A673 (cell line): ENCODE data around the gene AFAP1. TPM values are rescaled to one million over a fixed set of nuclear protein-coding genes. Genes with fewer than 3 reads are reported as not detected.

Experiments used
- BruUV-seq: library from RNA; stranded (reverse); fragments of 400-500 nt; replicated peaks from 2 replicates; lab custom pipeline; 2021; lab: Mats Ljungman, UMichigan
- CTCF ChIA-PET: fragments of 300-600 bp; sonication (Branson Sonifier 250); formaldehyde crosslinking; loops from one replicate; lab custom pipeline; 2022; ENCODE audit warnings: antibody characterized with exemption; lab: Charles Lee
- POLR2A ChIA-PET: fragments of 300-600 bp; sonication (Branson Sonifier 250); formaldehyde crosslinking; loops from one replicate; lab custom pipeline; 2022; ENCODE audit warnings: antibody characterized with exemption; ENCODE audit not compliant: low non-redundant PET; lab: Charles Lee
- DNase-seq: peaks from one replicate; pipeline ENCODE4 v3.0.0-alpha.2; 2015; ENCODE audit warnings: low spot score
- H3K27ac ChIP-seq: fragments of 200-600 bp; sonication (generic); 2 replicates; pipeline ENCODE4 v1.5.1; 2016; ENCODE audit warnings: mixed run types, low read depth, mild to moderate bottlenecking, mixed read lengths, antibody characterized with exemption, low read length; ENCODE audit not compliant: poor library complexity, severe bottlenecking
- H3K27me3 ChIP-seq: fragments of 200-600 bp; sonication (generic); replicated peaks from 2 replicates; pipeline ENCODE4 v1.6.1; 2017; ENCODE audit warnings: mixed run types, low read depth, mild to moderate bottlenecking, mixed read lengths, antibody characterized with exemption, low read length; ENCODE audit not compliant: insufficient read depth, poor library complexity
- H3K36me3 ChIP-seq: fragments of 200-600 bp; sonication (generic); 2 replicates; pipeline ENCODE4 v1.6.1; 2016; ENCODE audit warnings: mixed run types, mild to moderate bottlenecking, mixed read lengths, antibody characterized with exemption, low read length; ENCODE audit not compliant: insufficient read depth, poor library complexity, severe bottlenecking
- H3K4me1 ChIP-seq: fragments of 200-600 bp; sonication (generic); 2 replicates; pipeline ENCODE4 v1.6.1; 2017; ENCODE audit warnings: mixed run types, mild to moderate bottlenecking, mixed read lengths, antibody characterized with exemption, low read length; ENCODE audit not compliant: insufficient read depth, poor library complexity, severe bottlenecking
- H3K4me3 ChIP-seq: fragments of 200-600 bp; sonication (generic); 2 replicates; pipeline ENCODE4 v1.5.1; 2016; ENCODE audit warnings: low read depth, mixed run types, mild to moderate bottlenecking, mixed read lengths, low read length; ENCODE audit not compliant: poor library complexity, severe bottlenecking
- H3K9me3 ChIP-seq: fragments of 200-600 bp; sonication (generic); 2 replicates; pipeline ENCODE4 v1.6.1; 2016; ENCODE audit warnings: mixed run types, low read depth, mild to moderate bottlenecking, mixed read lengths, antibody characterized with exemption, low read length; ENCODE audit not compliant: poor library complexity, severe bottlenecking
- CTCF ChIP-seq: fragments of 300-800, 200-600 bp; sonication (generic); conservative IDR thresholded peaks from 2 replicates; pipeline ENCODE4 v1.5.1; 2017; ENCODE audit warnings: low read depth, mild to moderate bottlenecking, antibody characterized with exemption, low read length, moderate library complexity, mixed read lengths
- EZH2 ChIP-seq: fragments of 200-600 bp; sonication (generic); IDR thresholded peaks from 2 replicates; pipeline ENCODE4 v1.6.1; 2017; ENCODE audit warnings: borderline replicate concordance, low read depth, mild to moderate bottlenecking, mixed read lengths, antibody characterized with exemption, low read length; ENCODE audit not compliant: poor library complexity, severe bottlenecking
- intact Hi-C: fragments of 100-400 bp; cut with micrococcal nuclease; formaldehyde crosslinking; loops from one replicate; pipeline ENCODE4 v1.10.0; 2022; ENCODE audit not compliant: unreplicated experiment
- total RNA-seq: library from RNA; stranded (reverse); gene quantifications from 2 replicates; pipeline ENCODE4 v1.2.3, GENCODE V29; 2021

Gene AFAP1
- total RNA-seq, 1 experiment from 2014 or later: 42.6 TPM

DNA sequence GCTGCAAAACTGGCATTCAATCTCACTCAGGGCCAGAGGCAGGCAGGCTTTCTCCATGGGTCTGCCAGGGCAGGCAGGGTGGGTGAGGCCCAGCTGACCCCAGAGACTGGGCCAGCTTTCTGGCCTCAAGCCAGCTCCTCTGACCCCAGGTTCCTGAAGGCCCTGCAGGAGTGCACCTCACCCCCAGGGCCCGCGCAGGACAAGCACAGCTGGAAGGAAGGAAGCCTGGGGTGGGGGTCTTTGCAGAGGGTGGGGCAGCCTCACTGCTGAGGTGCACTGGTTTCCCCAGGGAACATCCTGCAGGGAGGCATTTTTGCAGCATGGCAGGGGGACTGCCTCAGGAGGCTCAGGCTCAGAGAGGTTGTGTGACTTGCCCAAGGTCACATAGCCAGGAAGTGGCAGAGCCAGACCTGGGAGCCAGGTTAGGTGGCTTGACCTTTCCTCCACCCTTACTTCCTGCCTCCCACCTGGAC is 31.5 kb upstream of the AFAP1 start:
- CTCF ChIA-PET: interaction anchor here (0.5 kb wide), 1 partner anchor 167 kb away, joined by 4 read pairs; no protein-coding TSS in a partner anchor
- no peak overlapping the region for H3K4me3 ChIP-seq
- no peaks in the 10 kb centered on the region for H3K9me3 ChIP-seq
- peaks cover 25% of the 10 kb centered on the region for H3K4me1 ChIP-seq
- POLR2A ChIA-PET: no interaction called here
- no peaks in the 10 kb centered on the region for H3K36me3 ChIP-seq
- no peaks in the 10 kb centered on the region for H3K27me3 ChIP-seq
- TF ChIP-seq CTCF (no peak), EZH2 (no peak)
- no peak for DNase-seq
- intact Hi-C loops: no loop called here
- BruUV-seq: no TSS peak
- no peak overlapping the region for H3K27ac ChIP-seq

- intact Hi-C loops: no loop called here
- Histone ChIP-seq H3K27ac (peak overlapping the region; percentile 69), H3K4me3 (no peak overlapping the region), H3K4me1 (peaks cover 31% of the 10 kb centered on the region), H3K9me3 (no peaks in the 10 kb centered on the region), H3K27me3 (no peaks in the 10 kb centered on the region), H3K36me3 (no peaks in the 10 kb centered on the region)
- TF ChIP-seq EZH2: no peak
- TF ChIP-seq CTCF: no peak
- ChIA-PET CTCF (no interaction called here), POLR2A (no interaction called here)
- BruUV-seq: no TSS peak
- DNase-seq: no peak
These were observed 30.8 kb upstream of the AFAP1 start for GRCh38 chr4:7970361-7970946.

DNA sequence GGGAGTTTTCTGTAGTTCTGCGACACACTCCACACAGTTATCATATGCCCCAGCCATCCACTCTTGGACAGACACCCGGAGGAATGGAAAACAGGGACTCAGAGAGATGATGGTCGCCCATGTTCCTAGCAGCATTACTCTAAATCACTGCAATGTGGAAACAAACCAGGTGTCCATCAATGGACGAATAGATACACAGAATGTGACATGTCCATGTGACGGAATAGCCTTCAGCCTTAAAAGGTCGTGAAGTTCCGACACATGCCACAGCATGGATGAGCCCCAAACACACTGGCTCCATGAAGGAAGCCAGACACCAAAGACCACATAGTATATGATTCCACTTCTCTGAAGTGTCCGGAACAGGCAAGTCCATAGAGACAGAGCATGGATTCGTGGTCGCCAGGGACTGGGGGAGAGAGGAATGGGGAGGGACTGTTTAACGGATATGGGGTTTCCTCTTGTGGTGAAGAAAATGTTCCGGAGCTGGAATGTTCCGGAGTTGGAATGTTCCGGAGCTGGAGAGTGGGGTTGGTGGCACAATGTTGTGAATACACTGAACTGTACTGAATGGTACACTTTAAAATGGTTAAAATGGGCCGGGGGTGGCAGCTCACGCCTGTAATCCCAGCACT is 28.7 kb upstream of the AFAP1 start:
- intact Hi-C loops: no loop called here
- no TSS peak for BruUV-seq
- CTCF ChIA-PET: interaction anchor here (0.9 kb wide), 1 partner anchor 31 kb away, joined by 3 read pairs; no protein-coding TSS in a partner anchor
- Histone ChIP-seq H3K4me3 (no peak overlapping the region), H3K36me3 (no peaks in the 10 kb centered on the region), H3K4me1 (peaks cover 46% of the 10 kb centered on the region), H3K27ac (peak overlapping the region; percentile 24), H3K27me3 (no peaks in the 10 kb centered on the region), H3K9me3 (no peaks in the 10 kb centered on the region)
- TF ChIP-seq EZH2 (no peak), CTCF (no peak)
- no peak for DNase-seq
- POLR2A ChIA-PET: no interaction called here
